Measurements from ENCODE around the gene MOCS1. TPM values are rescaled to one million over a fixed set of nuclear protein-coding genes. Genes with fewer than 3 reads are reported as not detected.

Gene MOCS1
- total RNA-seq, 4 donors from 2014 or later = 24.0 to 33.0 (median 29.3) TPM

DNA sequence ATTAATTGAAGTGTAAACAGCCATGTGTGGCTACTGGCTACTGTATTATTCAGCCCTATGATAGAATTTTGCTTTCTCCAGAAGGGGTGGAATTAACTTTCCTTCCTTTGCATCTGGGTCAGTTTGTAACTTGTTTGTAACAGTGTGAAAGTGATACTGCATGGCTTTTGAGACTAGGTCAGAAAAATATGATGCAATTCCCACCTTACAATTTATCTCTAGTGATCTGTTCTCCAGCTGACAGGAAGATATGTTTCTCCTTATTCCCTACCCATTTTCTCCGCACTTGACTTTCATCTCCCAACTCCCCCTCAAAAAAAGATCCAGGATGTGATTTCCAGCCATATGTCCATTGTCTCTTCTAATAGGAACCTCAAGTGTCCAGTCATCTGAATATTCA lies 2.6 kb upstream of the MOCS1 start:
- no peak for ATAC-seq
- Histone ChIP-seq H3K4me3 (no peak overlapping the region), H3K36me3 (no peaks in the 10 kb centered on the region), H3K27ac (no peak overlapping the region), H3K27me3 (no peaks in the 10 kb centered on the region), H3K4me1 (peaks cover 0 to 32% (median 13%) of the 10 kb centered on the region in 3 donors), H3K9me3 (no peaks in the 10 kb centered on the region)
- TF ChIP-seq EP300 (IDR thresholded peaks at IDR 0.05) = no peak
- no peak for TF ChIP-seq POLR2AphosphoS5 (IDR thresholded peaks at IDR 0.05)
- TF ChIP-seq, protein P1, sequence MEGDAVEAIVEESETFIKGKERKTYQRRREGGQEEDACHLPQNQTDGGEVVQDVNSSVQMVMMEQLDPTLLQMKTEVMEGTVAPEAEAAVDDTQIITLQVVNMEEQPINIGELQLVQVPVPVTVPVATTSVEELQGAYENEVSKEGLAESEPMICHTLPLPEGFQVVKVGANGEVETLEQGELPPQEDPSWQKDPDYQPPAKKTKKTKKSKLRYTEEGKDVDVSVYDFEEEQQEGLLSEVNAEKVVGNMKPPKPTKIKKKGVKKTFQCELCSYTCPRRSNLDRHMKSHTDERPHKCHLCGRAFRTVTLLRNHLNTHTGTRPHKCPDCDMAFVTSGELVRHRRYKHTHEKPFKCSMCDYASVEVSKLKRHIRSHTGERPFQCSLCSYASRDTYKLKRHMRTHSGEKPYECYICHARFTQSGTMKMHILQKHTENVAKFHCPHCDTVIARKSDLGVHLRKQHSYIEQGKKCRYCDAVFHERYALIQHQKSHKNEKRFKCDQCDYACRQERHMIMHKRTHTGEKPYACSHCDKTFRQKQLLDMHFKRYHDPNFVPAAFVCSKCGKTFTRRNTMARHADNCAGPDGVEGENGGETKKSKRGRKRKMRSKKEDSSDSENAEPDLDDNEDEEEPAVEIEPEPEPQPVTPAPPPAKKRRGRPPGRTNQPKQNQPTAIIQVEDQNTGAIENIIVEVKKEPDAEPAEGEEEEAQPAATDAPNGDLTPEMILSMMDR (IDR thresholded peaks at IDR 0.05) = no peak
- TF ChIP-seq POLR2A (IDR thresholded peaks at IDR 0.05) = no peak
- 100% methylated on average over 1 of the region's 1 CpG; no CpG with 5 or more reads in 1 of the 2 donors for WGBS, 2 donors (ENCODE audit: low coverage in 1 of 2)

DNA sequence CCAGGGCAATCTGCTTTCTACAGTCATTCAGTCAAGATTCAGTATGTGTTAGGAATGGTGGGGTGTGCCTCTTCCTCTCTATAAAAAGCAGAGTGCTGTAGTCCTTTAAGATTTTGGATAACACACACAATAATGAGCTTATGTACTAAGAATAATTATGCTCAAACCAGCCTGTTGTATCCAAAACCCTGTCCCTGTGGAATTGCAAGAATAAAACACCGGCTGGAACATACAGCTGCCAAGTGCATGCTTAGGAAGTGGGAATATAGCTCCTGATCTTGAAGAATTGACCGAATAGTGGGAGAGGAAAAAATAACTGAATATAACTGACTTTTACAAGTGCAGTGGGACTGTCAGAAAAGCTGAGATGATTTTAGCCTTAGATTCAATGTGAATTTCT lies 979 bp upstream of the MOCS1 start:
- Histone ChIP-seq H3K9me3 (no peaks in the 10 kb centered on the region), H3K4me1 (peaks cover 0 to 48% (median 24%) of the 10 kb centered on the region in 3 donors), H3K4me3 (no peak overlapping the region), H3K27me3 (no peaks in the 10 kb centered on the region), H3K36me3 (no peaks in the 10 kb centered on the region), H3K27ac (no peak overlapping the region)
- ATAC-seq = no peak
- TF ChIP-seq POLR2AphosphoS5 (IDR thresholded peaks at IDR 0.05) = no peak
- WGBS, 2 donors (ENCODE audit: low coverage in 1 of 2) = 55 to 79% methylated on average over 2 of the region's 2 CpGs

DNA sequence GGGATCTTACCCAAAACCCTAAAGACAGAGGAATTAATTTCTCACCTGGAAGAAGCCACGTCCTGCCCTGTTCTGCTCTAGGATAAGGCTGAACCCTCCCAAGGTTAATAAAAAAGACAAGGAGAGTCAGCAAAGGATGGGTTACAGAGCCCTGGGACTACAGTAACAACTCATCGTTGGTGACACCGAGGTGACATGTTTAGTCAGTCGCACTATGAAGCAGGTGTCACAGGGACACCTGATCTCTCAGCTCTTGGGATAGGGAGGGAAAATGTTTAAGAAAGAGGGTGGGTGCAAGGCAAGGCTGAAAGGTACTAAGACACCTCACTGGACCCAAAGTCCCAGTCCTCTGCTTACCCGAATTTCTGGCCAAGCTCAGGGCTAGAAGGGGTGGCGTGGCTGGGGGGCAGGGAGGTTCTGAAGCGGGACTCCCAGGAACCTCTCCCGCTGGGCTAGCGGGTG lies 562 bp downstream of the MOCS1 start:
- H3K27me3 ChIP-seq = no peaks in the 10 kb centered on the region
- no peaks in the 10 kb centered on the region for H3K9me3 ChIP-seq
- no peaks in the 10 kb centered on the region for H3K36me3 ChIP-seq
- peaks cover 0 to 59% (median 27%) of the 10 kb centered on the region in 3 donors for H3K4me1 ChIP-seq
- ATAC-seq = no peak
- peak overlapping the region; percentile 47 to 90 (median 88) for H3K27ac ChIP-seq
- 14 to 47% methylated on average over 4 to 5 of the region's 9 CpGs for WGBS, 2 donors (ENCODE audit: low coverage in 1 of 2)
- peak overlapping the region; percentile 85 to 92 for H3K4me3 ChIP-seq
- TF ChIP-seq, protein P1 (IDR thresholded peaks at IDR 0.05) = no peak

DNA sequence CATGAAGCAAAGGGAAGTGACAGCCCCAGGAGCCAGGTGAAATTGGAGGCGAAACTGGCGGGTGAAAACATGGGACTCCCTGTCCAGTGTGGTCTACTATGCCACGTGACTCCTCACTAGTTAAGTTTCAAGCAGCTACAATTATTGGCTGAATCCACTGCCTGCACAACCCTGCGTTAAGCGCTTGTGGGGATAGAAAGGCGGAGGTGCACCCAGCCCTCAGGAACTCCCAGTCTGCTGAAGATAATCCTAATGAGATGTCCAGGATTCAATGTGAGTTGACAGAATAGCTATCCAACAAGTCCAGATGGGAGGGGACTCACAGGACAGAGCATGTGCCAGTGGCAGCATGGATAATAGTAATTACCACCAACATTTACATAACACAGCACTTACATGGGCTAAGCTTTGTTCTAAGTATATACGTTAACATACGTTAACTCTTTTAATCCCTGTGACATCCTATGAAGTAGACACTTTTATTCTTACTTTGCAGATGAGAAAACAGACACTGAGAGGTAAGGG lies 1.8 kb downstream of the MOCS1 start:
- no peak for ATAC-seq
- H3K27ac ChIP-seq = peak overlapping the region in 2 of 4 donors; percentile 87 to 89
- no peaks in the 10 kb centered on the region for H3K9me3 ChIP-seq
- H3K36me3 ChIP-seq = peaks cover 0 to 3% of the 10 kb centered on the region in 2 donors
- no peaks in the 10 kb centered on the region for H3K27me3 ChIP-seq
- TF ChIP-seq EP300 (IDR thresholded peaks at IDR 0.05) = no peak
- TF ChIP-seq, protein P1 (IDR thresholded peaks at IDR 0.05) = no peak
- no peak for TF ChIP-seq POLR2AphosphoS5 (IDR thresholded peaks at IDR 0.05)
- TF ChIP-seq POLR2A (IDR thresholded peaks at IDR 0.05) = no peak
- peaks cover 0 to 68% (median 28%) of the 10 kb centered on the region in 3 donors for H3K4me1 ChIP-seq
- peak overlapping the region in 1 of 2 donors; percentile 85 for H3K4me3 ChIP-seq
- WGBS, 2 donors (ENCODE audit: low coverage in 1 of 2) = 77 to 83% methylated on average over 7 to 8 of the region's 8 CpGs

DNA sequence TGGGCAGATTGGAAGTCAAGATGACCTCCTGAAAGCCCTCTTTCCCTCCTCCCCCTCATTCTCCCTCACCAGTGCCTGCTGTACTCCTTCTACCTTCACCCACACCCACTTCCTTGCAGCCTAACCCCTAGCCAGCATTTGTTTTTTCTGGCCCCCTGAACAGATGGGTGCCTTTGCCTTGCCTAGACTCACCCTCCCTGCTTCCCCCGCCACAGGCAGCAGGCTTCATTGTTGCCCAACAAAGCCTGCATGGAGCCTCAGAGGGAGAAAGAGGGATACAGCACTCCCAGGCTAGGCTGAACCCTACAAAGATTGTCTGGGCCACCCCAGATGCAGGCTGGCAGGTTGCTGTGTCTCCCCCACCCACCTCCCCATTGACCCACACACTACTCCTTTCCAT lies 2.7 kb downstream of the MOCS1 start:
- Histone ChIP-seq H3K4me1 (peaks cover 0 to 76% (median 32%) of the 10 kb centered on the region in 3 donors), H3K27me3 (no peaks in the 10 kb centered on the region), H3K27ac (peak overlapping the region in 2 of 4 donors; percentile 45 to 89), H3K9me3 (no peaks in the 10 kb centered on the region), H3K36me3 (peaks cover 0 to 7% of the 10 kb centered on the region in 2 donors), H3K4me3 (peak overlapping the region in 1 of 2 donors; percentile 85)
- 83% methylated on average over 1 of the region's 1 CpG; no CpG with 5 or more reads in 1 of the 2 donors for WGBS, 2 donors (ENCODE audit: low coverage in 1 of 2)
- TF ChIP-seq EP300 (IDR thresholded peaks at IDR 0.05) = no peak
- TF ChIP-seq, protein P1 (IDR thresholded peaks at IDR 0.05) = no peak
- TF ChIP-seq POLR2AphosphoS5 (IDR thresholded peaks at IDR 0.05) = no peak
- no peak for TF ChIP-seq POLR2A (IDR thresholded peaks at IDR 0.05)
- ATAC-seq = no peak

All from gastroesophageal sphincter (tissue), 4 donors.